ENCODE data around the gene CYBB. TPM values are rescaled to one million over a fixed set of nuclear protein-coding genes. Genes with fewer than 3 reads are reported as not detected.
A peak's percentile ranks its signal among the peaks of the same experiment; 100 is the strongest.

Gene CYBB
- 100 to 1,000 TPM in 1 of 9 donors, 10 to 100 TPM in 3, 1 to 10 TPM in 5; 5.6 to 180 (median 9.3) TPM for total RNA-seq
- 1 to 10 TPM; 1.4 to 3.5 TPM for polyA plus RNA-seq
- long read RNA-seq, donor 1, full-length matches to known transcripts, result 1 of 2 reads
- long read RNA-seq, donor 1, partial matches to known transcripts, result 1 of 2 reads
- long read RNA-seq, donor 1, other reads (novel, unspliced or antisense), result 0 of 2 reads
- long read RNA-seq, donor 2, partial matches to known transcripts, result 3 of 3 reads
- long read RNA-seq, donor 2, other reads (novel, unspliced or antisense), result 0 of 3 reads
- long read RNA-seq, donor 3, full-length matches to known transcripts, result 2 of 6 reads
- long read RNA-seq, donor 3, partial matches to known transcripts, result 1 of 6 reads
- long read RNA-seq, donor 3, other reads (novel, unspliced or antisense), result 3 of 6 reads

DNA sequence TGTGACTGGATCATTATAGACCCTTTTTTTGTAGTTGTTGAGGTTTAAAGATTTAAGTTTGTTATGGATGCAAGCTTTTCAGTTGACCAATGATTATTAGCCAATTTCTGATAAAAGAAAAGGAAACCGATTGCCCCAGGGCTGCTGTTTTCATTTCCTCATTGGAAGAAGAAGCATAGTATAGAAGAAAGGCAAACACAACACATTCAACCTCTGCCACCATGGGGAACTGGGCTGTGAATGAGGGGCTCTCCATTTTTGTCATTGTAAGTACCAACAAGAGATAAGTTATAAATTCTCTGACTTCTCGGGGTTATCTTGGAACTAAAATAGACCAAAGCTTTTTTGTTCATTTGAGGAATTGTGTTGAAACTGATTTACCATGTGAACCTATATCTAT, at the start of gene CYBB:
CYBB (plus strand) TSS at position 203 of the 400 bp plus-strand sequence; CDS start at position 222, 19 bp downstream.
- no peak for ATAC-seq
- Histone ChIP-seq H3K4me3 (peak within 1 kb of the TSS in 6 of 12 donors; percentile 5 to 54 (median 26)), H3K27me3 (no peaks in the 10 kb centered on the region), H3K4me1 (peaks cover 0 to 14% (median 0%) of the 10 kb centered on the region in 12 donors), H3K36me3 (no peaks in the 10 kb centered on the region), H3K9me3 (no peaks in the 10 kb centered on the region), H3K27ac (peak within 1 kb of the TSS in 1 of 12 donors; percentile 76)
- 34 to 56% (median 48%) methylated on average over 2 of the region's 2 CpGs for WGBS, 4 donors
- TF ChIP-seq, protein P1, sequence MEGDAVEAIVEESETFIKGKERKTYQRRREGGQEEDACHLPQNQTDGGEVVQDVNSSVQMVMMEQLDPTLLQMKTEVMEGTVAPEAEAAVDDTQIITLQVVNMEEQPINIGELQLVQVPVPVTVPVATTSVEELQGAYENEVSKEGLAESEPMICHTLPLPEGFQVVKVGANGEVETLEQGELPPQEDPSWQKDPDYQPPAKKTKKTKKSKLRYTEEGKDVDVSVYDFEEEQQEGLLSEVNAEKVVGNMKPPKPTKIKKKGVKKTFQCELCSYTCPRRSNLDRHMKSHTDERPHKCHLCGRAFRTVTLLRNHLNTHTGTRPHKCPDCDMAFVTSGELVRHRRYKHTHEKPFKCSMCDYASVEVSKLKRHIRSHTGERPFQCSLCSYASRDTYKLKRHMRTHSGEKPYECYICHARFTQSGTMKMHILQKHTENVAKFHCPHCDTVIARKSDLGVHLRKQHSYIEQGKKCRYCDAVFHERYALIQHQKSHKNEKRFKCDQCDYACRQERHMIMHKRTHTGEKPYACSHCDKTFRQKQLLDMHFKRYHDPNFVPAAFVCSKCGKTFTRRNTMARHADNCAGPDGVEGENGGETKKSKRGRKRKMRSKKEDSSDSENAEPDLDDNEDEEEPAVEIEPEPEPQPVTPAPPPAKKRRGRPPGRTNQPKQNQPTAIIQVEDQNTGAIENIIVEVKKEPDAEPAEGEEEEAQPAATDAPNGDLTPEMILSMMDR (IDR thresholded peaks at IDR 0.05), result no peak
- no peak for TF ChIP-seq POLR2A (IDR thresholded peaks at IDR 0.05)
- DNase-seq, result no peak
- intact Hi-C loops (cut with DNase I), result no loop called here

GRCh38 chrX:37745354-37745753, 34.5 kb upstream of the CYBB start:
- WGBS, 4 donors, result 16 to 24% (median 22%) methylated on average over 3 of the region's 3 CpGs
- Histone ChIP-seq H3K36me3 (no peaks in the 10 kb centered on the region), H3K9me3 (no peaks in the 10 kb centered on the region), H3K27me3 (peaks cover 0 to 10% (median 0%) of the 10 kb centered on the region in 9 donors), H3K4me3 (no peak overlapping the region), H3K4me1 (peaks cover 0 to 10% (median 0%) of the 10 kb centered on the region in 12 donors), H3K27ac (peak overlapping the region in 1 of 12 donors; percentile 71)
- no peak for TF ChIP-seq POLR2A (IDR thresholded peaks at IDR 0.05)
- TF ChIP-seq, protein P1 (IDR thresholded peaks at IDR 0.05), result peak; percentile 57 to 86 (median 66)
- ATAC-seq, result peak; percentile 55 to 72 (median 70)
- intact Hi-C loops (cut with DNase I), result loop anchor here in 9 of 10 donors (1.0 to 10.0 kb wide), 9 partner anchors 77 to 429 kb away; no protein-coding TSS in a partner anchor
- DNase-seq, result peak; percentile 45 to 79 (median 65)

DNA sequence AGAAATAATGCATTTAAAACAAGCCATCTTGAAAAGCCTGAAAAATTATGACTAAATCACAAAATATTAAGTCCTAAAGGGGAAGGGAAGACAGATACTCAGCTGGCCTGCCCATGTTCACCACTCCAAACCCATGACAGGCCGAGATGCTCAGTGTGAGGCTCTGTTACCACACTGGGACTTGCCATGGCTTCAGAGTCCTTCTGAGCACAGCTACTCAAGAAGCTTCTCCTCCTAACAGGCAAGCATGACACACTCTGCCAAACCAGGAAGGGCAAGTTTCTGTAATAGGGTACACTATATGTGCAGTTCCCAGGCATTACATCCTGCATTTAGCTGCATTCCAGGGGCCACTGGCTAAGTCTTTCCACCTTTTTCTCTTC, 34.0 kb upstream of the CYBB start:
- Histone ChIP-seq H3K27me3 (peaks cover 0 to 5% (median 0%) of the 10 kb centered on the region in 9 donors), H3K36me3 (no peaks in the 10 kb centered on the region), H3K27ac (peak overlapping the region in 1 of 12 donors; percentile 71), H3K4me3 (no peak overlapping the region), H3K9me3 (no peaks in the 10 kb centered on the region), H3K4me1 (peaks cover 0 to 10% (median 0%) of the 10 kb centered on the region in 12 donors)
- ATAC-seq (peak in 1 of 4 donors; percentile 15), DNase-seq (no peak)
- WGBS, 4 donors, result 80 to 89% (median 86%) methylated on average over 1 of the region's 1 CpG
- intact Hi-C loops (cut with DNase I), result loop anchor here in 9 of 10 donors (1.0 to 10.0 kb wide), 9 partner anchors 76 to 429 kb away; no protein-coding TSS in a partner anchor
- TF ChIP-seq, protein P1 (IDR thresholded peaks at IDR 0.05), result no peak
- no peak for TF ChIP-seq POLR2A (IDR thresholded peaks at IDR 0.05)
